NCI-H510A (cell line): ENCODE results near the gene MTCH1.
A peak's percentile ranks its signal among the peaks of the same experiment; 100 is the strongest.

ENCODE experiments used
- DNase-seq: peaks from one replicate; lab custom pipeline; 2025; lab: John Stamatoyannopoulos, UW

MTCH1 gene

DNA sequence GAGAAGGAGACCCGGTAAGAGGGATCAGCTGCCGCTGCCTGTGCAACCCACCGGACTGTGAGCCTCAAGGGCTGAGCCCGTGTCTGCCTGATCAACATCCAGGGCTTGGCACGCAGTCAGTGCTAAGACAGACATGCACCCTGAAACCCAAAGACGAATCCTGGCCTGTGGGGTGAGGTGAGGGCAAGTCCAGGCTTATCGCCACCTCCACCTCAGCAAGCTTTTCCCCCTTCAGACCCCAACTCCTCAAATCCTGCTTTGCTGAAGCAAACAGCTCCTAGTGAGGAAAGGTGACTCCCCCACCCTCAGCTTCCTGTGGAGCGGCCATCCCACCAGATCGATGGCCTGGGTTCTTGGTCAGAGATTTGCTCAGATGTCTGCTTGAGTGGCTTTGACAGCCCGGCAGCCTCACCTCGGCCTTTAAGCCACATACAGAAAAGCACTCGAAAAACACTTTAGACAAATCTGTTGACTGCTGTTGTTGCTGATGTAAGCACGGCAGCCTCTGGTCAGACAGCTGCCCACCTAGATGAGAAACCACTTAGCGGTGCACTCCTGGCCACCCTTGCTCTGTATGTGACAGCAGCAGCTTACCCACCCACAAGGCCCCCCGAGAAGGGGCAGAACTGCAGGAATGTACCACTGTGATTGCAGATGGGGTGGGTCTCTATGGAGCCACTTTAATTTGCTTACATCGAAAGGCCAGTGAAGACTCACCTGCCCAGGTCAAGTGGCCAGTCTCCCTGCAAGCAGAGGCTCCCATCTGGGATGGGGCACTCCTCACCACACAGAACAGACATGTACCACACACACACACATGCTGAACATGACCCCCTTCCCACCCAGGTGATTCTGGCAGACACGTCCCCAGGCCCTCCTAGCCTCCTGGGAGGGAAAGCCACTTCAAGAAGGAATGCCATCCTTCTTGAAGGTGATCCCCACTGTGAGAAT is 14.8 kb downstream of the MTCH1 start:
- DNase-seq, result no peak

DNA sequence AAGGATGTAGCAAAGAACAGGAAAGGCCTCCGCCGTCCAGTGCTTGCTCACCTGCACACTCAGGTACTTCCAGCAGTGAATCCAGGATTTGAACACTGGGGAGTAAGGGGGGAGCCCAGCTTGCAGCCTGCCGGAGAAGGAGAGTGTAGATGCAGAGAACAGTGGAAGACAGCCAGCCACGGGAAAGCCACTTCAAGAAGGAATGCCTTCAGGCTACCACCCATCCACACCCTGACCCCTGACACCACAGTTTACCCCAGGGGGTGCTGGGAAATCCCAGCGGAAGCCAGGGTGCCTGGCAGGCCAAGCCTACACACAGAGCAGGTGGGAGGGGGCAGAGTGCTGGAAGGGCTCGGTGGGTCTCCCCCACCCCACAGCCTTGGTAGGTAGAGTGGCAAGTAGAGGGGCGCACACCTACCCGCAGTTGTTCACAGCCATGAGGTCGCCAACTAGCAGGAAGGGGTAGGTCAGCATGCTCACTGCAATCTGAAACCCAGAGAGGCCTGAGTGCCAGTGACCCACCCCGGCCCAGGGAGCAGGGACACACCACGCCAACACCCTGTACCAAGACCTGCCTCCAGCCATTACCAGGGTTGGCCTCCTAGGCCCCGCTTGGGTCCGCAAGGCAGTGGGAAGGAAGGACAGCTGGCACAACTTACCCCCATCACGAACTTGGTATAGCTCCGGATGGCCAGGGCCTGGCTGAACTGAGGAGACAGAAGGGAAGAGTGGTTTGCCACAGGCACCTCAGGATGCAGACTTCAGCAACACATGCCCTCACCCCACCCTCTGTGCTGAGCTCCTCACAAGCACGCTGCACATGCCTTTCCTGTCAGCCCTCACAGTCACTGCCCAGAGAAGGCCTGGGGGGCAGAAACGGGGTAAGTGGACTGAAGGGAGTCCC is 15.8 kb downstream of the MTCH1 start:
- no peak for DNase-seq

DNA sequence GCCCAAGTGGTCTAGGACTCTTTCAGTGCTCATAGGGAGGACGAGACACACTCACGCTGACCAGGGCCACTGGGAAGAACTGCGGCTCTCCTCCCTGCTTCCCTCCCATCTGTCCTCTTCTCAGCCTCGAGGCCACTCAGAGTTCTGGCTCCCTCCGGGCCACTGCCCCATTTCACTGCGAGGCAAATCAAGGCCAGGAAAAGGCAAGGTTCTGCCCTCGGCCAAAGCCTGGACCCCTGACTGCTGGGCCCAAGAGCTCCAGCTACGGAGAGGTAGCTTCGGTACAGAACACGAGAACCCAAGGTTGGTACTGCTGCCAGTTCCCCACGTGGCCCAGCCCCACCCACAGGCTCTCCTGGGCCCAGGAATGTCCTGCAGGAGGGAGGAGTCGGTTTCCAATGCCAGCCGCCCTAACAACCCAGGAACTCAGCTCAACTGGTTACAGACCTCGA is 16.7 kb downstream of the MTCH1 start:
- DNase-seq, result no peak

GRCh38 chr6:36968266-36968977 is 17.6 kb downstream of the MTCH1 start:
- DNase-seq, result no peak

GRCh38 chr6:36967757-36968156 is 18.2 kb downstream of the MTCH1 start:
- no peak for DNase-seq

DNA sequence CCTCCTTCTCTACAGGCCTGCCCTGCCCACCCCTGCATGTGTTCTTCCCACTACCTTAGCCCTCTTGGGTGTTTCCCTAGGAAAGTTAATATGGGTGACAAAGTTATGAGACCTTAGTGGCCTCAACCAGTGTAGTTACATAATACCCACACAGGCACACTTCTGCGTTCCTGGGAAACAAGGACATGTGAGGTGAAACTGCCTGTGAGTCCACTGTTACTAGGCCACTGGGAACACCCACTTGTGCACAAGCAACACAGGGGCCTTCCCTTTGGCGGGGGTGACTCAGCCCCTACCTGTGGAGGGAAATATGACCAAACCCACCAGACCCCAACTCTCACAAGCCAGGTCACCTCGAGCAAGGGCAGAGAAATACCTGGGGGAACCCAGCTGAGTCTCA is 18.7 kb downstream of the MTCH1 start:
- no peak for DNase-seq

- no peak for DNase-seq
Measured at GRCh38 chr6:36964908-36965307, 21.1 kb downstream of the MTCH1 start.

- no peak for DNase-seq
Measured at GRCh38 chr6:36964349-36964748, 21.6 kb downstream of the MTCH1 start.

DNA sequence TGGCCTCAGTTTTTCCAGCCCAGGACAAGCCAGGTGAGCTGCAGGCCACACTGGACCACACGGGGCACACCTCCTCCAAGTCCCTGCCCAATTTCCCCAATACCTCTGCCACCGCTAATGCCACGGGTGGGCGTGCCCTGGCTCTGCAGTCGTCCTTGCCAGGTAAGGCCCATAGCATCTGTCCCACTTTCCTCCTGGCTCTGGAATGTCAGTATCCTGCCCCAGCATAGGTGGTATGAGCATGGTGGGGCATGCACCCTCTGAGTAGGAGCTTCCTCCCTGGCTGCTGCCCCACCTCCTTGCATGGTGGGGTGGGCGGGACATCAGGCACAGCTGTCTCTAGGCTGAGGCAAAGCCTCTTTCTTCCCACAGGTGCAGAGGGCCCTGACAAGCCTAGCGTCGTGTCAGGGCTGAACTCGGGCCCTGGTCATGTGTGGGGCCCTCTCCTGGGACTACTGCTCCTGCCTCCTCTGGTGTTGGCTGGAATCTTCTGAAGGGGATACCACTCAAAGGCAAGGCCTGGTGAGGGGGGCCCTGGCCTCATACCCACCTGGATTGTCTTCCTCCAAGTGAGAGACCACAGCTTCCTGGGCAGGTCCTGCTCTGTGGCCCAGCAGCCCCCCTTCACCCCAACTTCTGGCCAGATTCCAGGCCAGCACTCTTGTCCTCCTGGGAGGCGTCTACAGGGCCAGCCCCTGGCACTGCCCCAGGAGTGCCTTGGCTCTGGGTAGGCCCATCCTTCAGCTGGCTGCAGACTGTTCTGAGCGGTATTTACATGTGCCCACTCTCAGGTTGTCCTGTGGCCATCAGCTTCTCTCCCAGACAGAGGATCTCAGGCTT is 22.3 kb downstream of the MTCH1 start:
- no peak for DNase-seq

DNA sequence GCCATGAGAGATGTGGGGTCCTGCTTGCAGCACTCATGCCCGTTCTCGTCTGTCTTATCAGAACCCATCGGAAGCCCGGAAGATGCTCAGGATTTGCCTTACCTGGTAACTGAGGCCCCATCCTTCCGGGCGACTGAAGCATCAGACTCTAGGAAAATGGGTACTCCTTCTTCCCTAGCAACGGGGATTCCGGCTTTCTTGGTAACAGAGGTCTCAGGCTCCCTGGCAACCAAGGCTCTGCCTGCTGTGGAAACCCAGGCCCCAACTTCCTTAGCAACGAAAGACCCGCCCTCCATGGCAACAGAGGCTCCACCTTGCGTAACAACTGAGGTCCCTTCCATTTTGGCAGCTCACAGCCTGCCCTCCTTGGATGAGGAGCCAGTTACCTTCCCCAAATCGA is 23.1 kb downstream of the MTCH1 start:
- peak; percentile 38 for DNase-seq

- DNase-seq, result no peak
Measured at GRCh38 chr6:36961441-36962435, 24.3 kb downstream of the MTCH1 start.

GRCh38 chr6:36959555-36960250 is 26.3 kb downstream of the MTCH1 start:
- no peak for DNase-seq

GRCh38 chr6:36958775-36959554 is 27.0 kb downstream of the MTCH1 start:
- DNase-seq, result no peak

DNA sequence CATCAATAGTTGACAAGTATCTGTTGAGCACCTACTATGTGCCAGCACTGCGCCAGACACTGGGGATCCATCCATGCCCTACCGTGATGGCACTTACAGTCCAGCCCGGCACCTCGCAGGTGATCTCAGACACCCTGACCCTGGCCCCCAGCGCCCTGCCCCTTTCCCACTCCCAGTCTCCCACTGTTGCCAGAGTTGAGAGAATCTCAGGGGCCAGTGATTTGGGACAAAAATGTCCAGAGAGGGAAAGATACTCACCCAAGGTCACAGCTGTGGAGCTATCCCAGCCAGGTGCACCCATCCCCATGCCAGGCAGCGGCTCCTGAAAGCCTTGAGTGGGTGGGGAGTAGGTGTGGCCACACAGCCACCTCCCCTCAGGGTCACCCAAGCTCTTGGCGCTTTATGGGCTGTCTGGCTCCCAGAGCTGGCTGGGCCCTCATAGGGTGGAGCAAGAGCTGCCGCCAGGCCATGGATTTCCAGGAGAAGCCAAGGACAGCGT is 28.2 kb downstream of the MTCH1 start:
- no peak for DNase-seq

- no peak for DNase-seq
Measured at GRCh38 chr6:36956446-36956820, 29.6 kb downstream of the MTCH1 start.

GRCh38 chr6:36955671-36956445 is 30.1 kb downstream of the MTCH1 start:
- DNase-seq, result no peak

DNA sequence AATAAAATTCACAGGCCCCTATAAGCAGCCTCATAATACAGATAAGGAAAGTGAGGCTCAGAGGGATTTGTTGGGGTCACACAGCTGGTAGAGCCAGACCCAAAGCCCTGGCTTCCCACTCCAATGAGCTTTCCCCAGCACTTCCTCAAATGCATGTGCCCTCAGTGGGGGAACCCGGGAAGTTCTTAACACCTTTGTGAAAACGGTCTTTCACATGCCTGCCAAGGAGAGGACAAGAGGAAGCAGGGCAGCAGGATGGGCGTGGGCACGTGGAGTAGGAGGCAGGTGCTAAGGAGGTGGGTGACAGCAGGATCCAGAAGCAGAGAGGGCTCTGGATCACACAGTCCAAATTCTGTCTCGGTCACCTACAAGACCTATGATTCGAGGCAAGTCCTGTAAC is 30.9 kb downstream of the MTCH1 start:
- no peak for DNase-seq
